ENCODE measurements around the gene MRPL52.
"Not testable (repeated sequence)": the region's sequence is repeated elsewhere in the genome, so short reads cannot be mapped to it uniquely, and the experiment has no call there.

- not testable (repeated sequence) for TF ChIP-seq CTCF (IDR thresholded peaks at IDR 0.05); ZFX (IDR thresholded peaks at IDR 0.05; ENCODE audit: borderline replicate concordance)
These were observed 24.6 kb downstream of the MRPL52 start for GRCh38 chr14:22854296-22854695.
